ENCODE measurements around the gene AKR1C8. TPM values are rescaled to one million over a fixed set of nuclear protein-coding genes. Genes with fewer than 3 reads are reported as not detected.

The AKR1C8 gene
- total and polyA plus RNA-seq, 11 donors = 0.19 to 0.72 (median 0.46) TPM; not detected in 6

Other genes with a start within 250 kb of the AKR1C8 start
- 10 to 100 TPM in 8 of 9 donors, 1 to 10 TPM in 1; 9.9 to 30.8 (median 16.5) TPM for gene AKR1C1, start 221.7 kb downstream of the AKR1C8 start, total RNA-seq
- gene AKR1C1, start 221.7 kb downstream of the AKR1C8 start, polyA plus RNA-seq = 10 to 100 TPM in 1 of 2 donors, 1 to 10 TPM in 1; 9.3 to 81.1 TPM
- 10 to 100 TPM in 8 of 9 donors, 1 to 10 TPM in 1; 9.3 to 33.7 (median 14.5) TPM for gene AKR1C2, start 181.3 kb downstream of the AKR1C8 start, total RNA-seq
- 10 to 100 TPM; 12.9 to 19.8 TPM for gene AKR1C2, start 181.3 kb downstream of the AKR1C8 start, polyA plus RNA-seq
- 10 to 100 TPM; 13.9 to 25.1 (median 21.1) TPM for gene AKR1C3, start 90.7 kb downstream of the AKR1C8 start, total RNA-seq
- gene AKR1C3, start 90.7 kb downstream of the AKR1C8 start, polyA plus RNA-seq = 10 to 100 TPM; 17.5 to 23.7 TPM
- not detected for gene AKR1C4, start 11.7 kb upstream of the AKR1C8 start, total RNA-seq
- not detected for gene AKR1C4, start 11.7 kb upstream of the AKR1C8 start, polyA plus RNA-seq
- gene UCN3, start 179.8 kb upstream of the AKR1C8 start, total RNA-seq = not detected
- not detected for gene UCN3, start 179.8 kb upstream of the AKR1C8 start, polyA plus RNA-seq
- gene TUBAL3, start 219.7 kb upstream of the AKR1C8 start, total RNA-seq = 1 to 10 TPM in 1 of 9 donors, under 1 TPM in 8; 0.12 to 2.8 (median 0.40) TPM
- under 1 TPM; 0.22 to 0.27 TPM for gene TUBAL3, start 219.7 kb upstream of the AKR1C8 start, polyA plus RNA-seq
- 10 to 100 TPM; 12.7 to 29.5 (median 15.8) TPM for gene NET1, start 227.4 kb upstream of the AKR1C8 start, total RNA-seq
- gene NET1, start 227.4 kb upstream of the AKR1C8 start, polyA plus RNA-seq = 1 to 10 TPM; 5.6 to 7.0 TPM

Measured in heart left ventricle (tissue), 11 donors.